Measurements from ENCODE around the gene FAHD1. TPM values are rescaled to one million over a fixed set of nuclear protein-coding genes. Genes with fewer than 3 reads are reported as not detected.
A peak's percentile ranks its signal among the peaks of the same experiment; 100 is the strongest.

FAHD1 gene
- total and polyA plus RNA-seq, 9 of the 15 experiments (the other 6 are each of a cell fraction or from before 2014, with no cell fraction given) = 2.2 to 20.9 (median 10.7) TPM

DNA sequence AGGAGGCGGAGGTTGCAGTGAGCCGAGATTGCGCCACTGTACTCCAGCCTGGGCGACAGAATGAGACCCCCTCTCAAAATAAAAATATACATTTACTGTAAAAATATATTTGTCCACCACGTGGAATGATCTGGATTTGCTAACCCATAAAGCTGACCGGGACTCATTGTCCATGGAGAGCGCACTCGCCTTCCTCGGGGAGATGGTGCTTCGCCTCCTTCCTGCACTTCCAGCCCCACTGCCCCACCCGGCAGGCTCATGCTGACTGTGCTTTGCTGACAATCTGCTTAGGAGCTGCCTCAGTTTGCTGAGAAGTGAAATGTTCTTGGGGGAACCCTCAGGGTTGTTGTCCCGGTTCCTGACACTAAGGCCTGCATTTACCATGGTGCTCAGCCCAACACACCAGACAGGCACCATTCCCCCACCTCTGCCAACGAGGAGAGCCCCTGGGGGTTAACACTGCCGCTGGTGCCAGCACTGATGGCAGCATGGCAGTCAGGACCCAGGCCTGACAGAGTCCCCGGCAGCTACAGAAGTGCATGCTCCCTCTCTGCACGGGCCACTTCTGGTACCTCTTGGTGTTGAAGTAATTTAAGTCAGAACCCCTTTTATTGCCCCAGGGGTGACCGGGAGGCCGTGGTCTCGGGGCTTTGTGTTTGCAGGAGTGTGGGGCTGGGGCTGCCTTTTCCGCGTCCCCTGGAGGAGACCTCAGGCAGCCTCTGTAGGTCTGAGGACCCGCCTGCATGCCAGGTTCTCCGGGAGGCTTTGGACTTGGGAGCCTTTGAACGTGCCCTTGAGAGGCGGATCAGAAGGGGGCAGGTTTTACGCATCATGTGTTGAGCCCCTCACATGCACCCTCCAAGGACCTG lies 41.8 kb upstream of the FAHD1 start (continued):
- TF ChIP-seq CBFA2T2 (conservative IDR thresholded peaks at IDR 0.05) (no peak), KLF1 (tag; IDR thresholded peaks at IDR 0.05) (no peak), ZNF23 (CRISPR knock-in tag; IDR thresholded peaks at IDR 0.05) (no peak), ZNF699 (CRISPR knock-in tag; IDR thresholded peaks at IDR 0.05; ENCODE audit: insufficient replicate concordance) (no peak), ZNF583 (CRISPR knock-in tag; IDR thresholded peaks at IDR 0.05) (no peak), SMAD2 (IDR thresholded peaks at IDR 0.05; ENCODE audit: low read depth, low read length) (no peak)

DNA sequence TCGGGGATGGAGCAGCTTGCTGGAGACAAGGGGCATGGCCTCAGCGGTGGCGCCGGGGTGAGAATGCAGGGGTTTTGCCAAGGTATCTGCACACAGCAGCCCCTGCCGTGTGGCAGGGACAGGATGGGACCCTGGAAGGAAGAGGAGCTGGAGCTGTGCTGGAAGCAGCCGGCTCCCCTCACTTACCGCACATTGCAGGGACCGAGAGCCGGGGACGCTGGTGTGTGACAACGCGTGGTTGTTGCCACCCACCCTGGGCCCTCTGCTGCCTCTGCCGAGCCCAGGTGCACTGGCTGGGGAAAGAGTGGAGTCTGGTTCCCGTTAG lies 41.2 kb upstream of the FAHD1 start:
- H3K4me2 ChIP-seq (ENCODE audit: insufficient read depth, low read length) = no peak overlapping the region
- WGBS (ENCODE audit: insufficient coverage, low coverage, missing lambda C conversion rate) = 96% methylated on average over 14 of the region's 14 CpGs
- DNase-seq (ENCODE audit: extremely low read depth in 1 of 4, low spot score in 3 of 4) = no peak
- H3K27ac ChIP-seq (ENCODE audit: extremely low read depth, low read depth, low read length) = no peak overlapping the region
- no peak for TF ChIP-seq LEF1 (IDR thresholded peaks at IDR 0.05)
- no peak for TF ChIP-seq MED1 (CRISPR knock-in tag; IDR thresholded peaks at IDR 0.05; ENCODE audit: borderline replicate concordance)
- TF ChIP-seq FUS (optimal IDR thresholded peaks at IDR 0.05; ENCODE audit: low read depth, low read length) = no peak
- ChIA-PET POLR2A (interaction anchor here (0.7 kb wide), 1 partner anchor 10 kb away, joined by 3 read pairs; no protein-coding TSS in a partner anchor), CTCF (ENCODE audit: low intra/inter-chr PET ratio) (no interaction called here)
- no peaks in the 10 kb centered on the region for H3K9me1 ChIP-seq (ENCODE audit: control insufficient read depth, insufficient read depth, low read length)
- H3K36me3 ChIP-seq (ENCODE audit: control insufficient read depth, insufficient read depth, low read length) = peaks cover 59% of the 10 kb centered on the region; the same call in 1 of the 3 replicates
- no peaks in the 10 kb centered on the region for H3K9me3 ChIP-seq (replicated peaks; ENCODE audit: control insufficient read depth, insufficient read depth, low read depth, low read length)
- FAIRE-seq = no peak
- H3K4me3 ChIP-seq = no peak overlapping the region
- H2AFZ ChIP-seq (ENCODE audit: low read depth, low read length) = no peak overlapping the region
- in situ Hi-C loops (cut with MboI) (no loop called here), intact Hi-C loops (cut with micrococcal nuclease) (no loop called here)
- no peaks in the 10 kb centered on the region for H3K27me3 ChIP-seq (ENCODE audit: control insufficient read depth in 2 of 2, insufficient read depth in 2 of 2, low read length in 2 of 2)
- ATAC-seq = no peak
- H3K79me2 ChIP-seq (ENCODE audit: control insufficient read depth, insufficient read depth, low read length) = peaks cover 53% of the 10 kb centered on the region
- H3K9ac ChIP-seq (ENCODE audit: insufficient read depth in 1 of 2, low read depth in 2 of 2, low read length in 2 of 2) = peak overlapping the region in 1 of 2 experiments; percentile 58; a peak in 2 of 4 replicates
- peaks cover 3% of the 10 kb centered on the region; the same call in 1 of the 2 replicates for H4K20me1 ChIP-seq (replicated peaks; ENCODE audit: control insufficient read depth, insufficient read depth, low read length)
- H3K4me1 ChIP-seq (replicated peaks in 1 of 2; ENCODE audit: control insufficient read depth in 2 of 2, insufficient read depth in 2 of 2, low read length in 2 of 2) = peaks cover 4 to 85% of the 10 kb centered on the region in 2 experiments; a peak in 3 of 5 replicates
- BruUV-seq (replicated peaks) = no TSS peak

All from K562 (cell line).